SW480 (cell line): ENCODE measurements around the gene QPRT.
A peak's percentile ranks its signal among the peaks of the same experiment; 100 is the strongest.
"Not testable (repeated sequence)": the region's sequence is repeated elsewhere in the genome, so short reads cannot be mapped to it uniquely, and the experiment has no call there.

Experiments used
- DNase-seq: peaks from one replicate; pipeline ENCODE4 v3.0.0-alpha.2; 2016; ENCODE audit warnings: low spot score

The QPRT gene

GRCh38 chr16:29720703-29721102 lies 41.7 kb downstream of the QPRT start:
- no peak for DNase-seq

GRCh38 chr16:29721167-29721879 lies 42.3 kb downstream of the QPRT start:
- DNase-seq = peak; percentile 41

GRCh38 chr16:29726845-29727377 lies 47.9 kb downstream of the QPRT start:
- no peak for DNase-seq

- DNase-seq = no peak
Observed at GRCh38 chr16:29727452-29727851, 48.5 kb downstream of the QPRT start.

- peak; percentile 56 for DNase-seq
Observed at GRCh38 chr16:29729116-29729521, 50.1 kb downstream of the QPRT start.

GRCh38 chr16:29730649-29731048 lies 51.7 kb downstream of the QPRT start:
- DNase-seq = no peak

- not testable (repeated sequence) for DNase-seq
Observed at GRCh38 chr16:29731768-29732601, 53.0 kb downstream of the QPRT start.

- DNase-seq = no peak
Observed at GRCh38 chr16:29734786-29735185, 55.8 kb downstream of the QPRT start.

- no peak for DNase-seq
Observed at GRCh38 chr16:29736112-29736511, 57.1 kb downstream of the QPRT start.

- DNase-seq = no peak
Observed at GRCh38 chr16:29736764-29737163, 57.8 kb downstream of the QPRT start.

GRCh38 chr16:29737713-29738112 lies 58.7 kb downstream of the QPRT start:
- peak; percentile 25 for DNase-seq

GRCh38 chr16:29738514-29738913 lies 59.5 kb downstream of the QPRT start:
- no peak for DNase-seq

GRCh38 chr16:29739927-29740629 lies 61.1 kb downstream of the QPRT start:
- DNase-seq = not testable (repeated sequence)

- DNase-seq = not testable (repeated sequence)
Observed at GRCh38 chr16:29740630-29741015, 61.6 kb downstream of the QPRT start.

GRCh38 chr16:29742683-29743275 lies 63.8 kb downstream of the QPRT start:
- DNase-seq = no peak

GRCh38 chr16:29743475-29743826 lies 64.5 kb downstream of the QPRT start:
- DNase-seq = no peak

GRCh38 chr16:29743827-29744531 lies 65.0 kb downstream of the QPRT start:
- no peak for DNase-seq

- DNase-seq = no peak
Observed at GRCh38 chr16:29744541-29745101, 65.6 kb downstream of the QPRT start.

- no peak for DNase-seq
Observed at GRCh38 chr16:29745121-29745852, 66.3 kb downstream of the QPRT start.

- peak; percentile 91 for DNase-seq
Observed at GRCh38 chr16:29745853-29746345, 66.9 kb downstream of the QPRT start, which contains the start of gene C16orf54. Gene C16orf54, minus strand, starts transcription at chr16:29745990. Its CDS starts 1,039 bp downstream, at chr16:29744951.
